ENCODE results near the gene BSND.
A peak's percentile ranks its signal among the peaks of the same experiment; 100 is the strongest.

BSND gene

GRCh38 chr1:54986025-54986424, 12.7 kb upstream of the BSND start:
- no peak overlapping the region for H3K4me3 ChIP-seq (ENCODE audit: control insufficient read depth, low read depth, low read length)
- TF ChIP-seq CTCF (conservative IDR thresholded peaks at IDR 0.05; ENCODE audit: control insufficient read depth, insufficient read depth, low read depth, low read length), result no peak
- no peak for DNase-seq (ENCODE audit: low read depth)

DNA sequence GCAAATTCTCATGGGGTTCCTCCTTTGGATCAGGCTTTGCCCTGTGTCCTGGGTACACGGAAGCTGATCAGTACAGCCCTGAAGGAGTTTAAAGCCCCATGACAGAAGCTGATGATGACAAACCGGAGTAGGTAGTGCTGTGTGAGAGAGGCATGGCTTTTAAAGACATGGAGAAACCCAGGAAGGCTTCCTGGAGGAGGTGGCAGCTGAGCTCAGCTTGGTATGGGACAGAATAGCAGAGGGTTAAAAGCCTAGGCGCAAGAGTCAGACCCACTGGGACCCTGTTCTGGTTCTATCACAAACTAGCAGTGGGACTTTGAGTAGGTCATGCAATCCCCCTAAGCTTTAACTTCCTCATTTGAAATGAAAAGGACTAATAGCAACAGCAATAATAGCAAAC, 12.2 kb upstream of the BSND start:
- no peak for DNase-seq (ENCODE audit: low read depth)
- no peak overlapping the region for H3K4me3 ChIP-seq (ENCODE audit: control insufficient read depth, low read depth, low read length)
- TF ChIP-seq CTCF (conservative IDR thresholded peaks at IDR 0.05; ENCODE audit: control insufficient read depth, insufficient read depth, low read depth, low read length), result no peak

GRCh38 chr1:54987427-54987826, 11.3 kb upstream of the BSND start:
- no peak for TF ChIP-seq CTCF (conservative IDR thresholded peaks at IDR 0.05; ENCODE audit: control insufficient read depth, insufficient read depth, low read depth, low read length)
- H3K4me3 ChIP-seq (ENCODE audit: control insufficient read depth, low read depth, low read length), result no peak overlapping the region
- DNase-seq (ENCODE audit: low read depth), result no peak

GRCh38 chr1:54987919-54988705, 10.6 kb upstream of the BSND start:
- no peak overlapping the region for H3K4me3 ChIP-seq (ENCODE audit: control insufficient read depth, low read depth, low read length)
- TF ChIP-seq CTCF (conservative IDR thresholded peaks at IDR 0.05; ENCODE audit: control insufficient read depth, insufficient read depth, low read depth, low read length), result no peak
- peak; percentile 22 for DNase-seq (ENCODE audit: low read depth)

DNA sequence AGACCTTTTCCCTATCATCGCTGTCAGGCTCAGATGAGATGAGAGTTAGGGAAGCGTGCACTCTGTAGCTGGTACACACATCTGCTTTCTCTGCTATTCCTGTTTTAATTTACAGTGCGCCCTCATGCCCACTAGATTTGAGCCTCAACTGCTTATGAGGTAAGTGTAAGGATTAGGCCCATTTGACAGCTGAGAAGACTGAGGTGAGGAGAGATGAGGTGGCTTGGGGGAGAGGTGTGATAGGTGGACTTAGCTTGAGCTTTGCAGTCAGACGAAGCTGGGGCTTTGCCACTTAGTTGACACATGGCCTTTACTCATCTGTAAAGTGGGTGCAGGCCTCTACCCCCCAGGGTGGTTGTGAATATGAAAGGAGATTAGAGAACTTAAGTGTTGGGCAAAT, 9.8 kb upstream of the BSND start:
- no peak overlapping the region for H3K4me3 ChIP-seq (ENCODE audit: control insufficient read depth, low read depth, low read length)
- DNase-seq (ENCODE audit: low read depth), result no peak
- TF ChIP-seq CTCF (conservative IDR thresholded peaks at IDR 0.05; ENCODE audit: control insufficient read depth, insufficient read depth, low read depth, low read length), result no peak

DNA sequence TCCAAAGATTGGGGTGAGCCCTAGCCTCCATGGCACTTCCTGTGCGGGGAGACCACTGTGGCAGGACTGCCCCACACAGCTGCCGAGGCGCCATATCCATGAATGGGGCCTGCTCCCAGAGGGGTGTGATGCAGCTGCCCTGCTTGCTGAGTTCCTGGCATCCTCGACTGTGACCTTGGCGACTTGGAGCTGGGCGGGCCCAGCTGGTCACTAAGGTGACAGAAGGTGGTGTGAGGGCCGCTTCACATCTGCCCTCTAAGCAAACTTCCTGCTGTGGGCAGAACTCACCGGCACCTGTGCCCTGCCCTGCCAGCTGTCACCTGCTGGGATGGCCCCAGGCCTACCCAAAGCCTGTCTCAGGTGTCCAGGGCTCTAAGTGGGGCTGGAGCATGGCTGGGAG, 9.3 kb upstream of the BSND start:
- no peak overlapping the region for H3K4me3 ChIP-seq (ENCODE audit: control insufficient read depth, low read depth, low read length)
- no peak for DNase-seq (ENCODE audit: low read depth)
- no peak for TF ChIP-seq CTCF (conservative IDR thresholded peaks at IDR 0.05; ENCODE audit: control insufficient read depth, insufficient read depth, low read depth, low read length)
